ENCODE data around the gene APBB2. TPM values are rescaled to one million over a fixed set of nuclear protein-coding genes. Genes with fewer than 3 reads are reported as not detected.

Gene APBB2
- total and polyA plus RNA-seq, 11 donors: 8.6 to 39.1 (median 26.7) TPM

- TF ChIP-seq POLR2A (IDR thresholded peaks at IDR 0.05) (no peak), CTCF (IDR thresholded peaks at IDR 0.05) (no peak)
- 49 to 59% (median 52%) methylated on average over 2 of the region's 2 CpGs for WGBS, 4 donors
Observed at GRCh38 chr4:41012293-41012692, 202.0 kb downstream of the APBB2 start.

GRCh38 chr4:41009411-41009810 lies 204.9 kb downstream of the APBB2 start:
- Histone ChIP-seq H3K36me3 (peaks cover 0 to 25% (median 0%) of the 10 kb centered on the region in 9 donors), H3K4me3 (no peak overlapping the region), H3K27ac (no peak overlapping the region), H3K4me1 (peaks cover 0 to 15% (median 3%) of the 10 kb centered on the region in 12 donors), H3K9me3 (peaks cover 0 to 3% (median 0%) of the 10 kb centered on the region in 12 donors), H3K27me3 (no peaks in the 10 kb centered on the region)
- intact Hi-C loops (cut with DNase I): no loop called here
- ATAC-seq (peak in 1 of 4 donors; percentile 45), DNase-seq (no peak)
- TF ChIP-seq CTCF (IDR thresholded peaks at IDR 0.05): no peak
- no peak for TF ChIP-seq POLR2A (IDR thresholded peaks at IDR 0.05)
- WGBS, 4 donors: 71 to 84% (median 82%) methylated on average over 3 of the region's 3 CpGs

More at GRCh38 chr4:41012293-41012692, 202.0 kb downstream of the APBB2 start:
- Histone ChIP-seq H3K4me1 (peaks cover 0 to 17% (median 4%) of the 10 kb centered on the region in 12 donors), H3K4me3 (peak overlapping the region in 2 of 12 donors; percentile 6 to 34), H3K27ac (no peak overlapping the region), H3K9me3 (no peaks in the 10 kb centered on the region), H3K36me3 (peaks cover 0 to 21% (median 0%) of the 10 kb centered on the region in 9 donors), H3K27me3 (no peaks in the 10 kb centered on the region)
- intact Hi-C loops (cut with DNase I): no loop called here
- DNase-seq: no peak
- ATAC-seq: peak in 1 of 4 donors; percentile 57

GRCh38 chr4:41006141-41006540 lies 208.2 kb downstream of the APBB2 start:
- Histone ChIP-seq H3K36me3 (peaks cover 0 to 5% (median 0%) of the 10 kb centered on the region in 9 donors), H3K4me3 (no peak overlapping the region), H3K9me3 (peaks cover 0 to 3% (median 0%) of the 10 kb centered on the region in 12 donors), H3K27ac (no peak overlapping the region), H3K4me1 (peaks cover 0 to 10% (median 0%) of the 10 kb centered on the region in 12 donors), H3K27me3 (no peaks in the 10 kb centered on the region)
- no peak for TF ChIP-seq POLR2A (IDR thresholded peaks at IDR 0.05)
- no peak for TF ChIP-seq CTCF (IDR thresholded peaks at IDR 0.05)
- WGBS, 4 donors: 87 to 91% (median 89%) methylated on average over 4 of the region's 4 CpGs
- no peak for DNase-seq
- ATAC-seq: no peak
- intact Hi-C loops (cut with DNase I): no loop called here

GRCh38 chr4:41002309-41002708 lies 212.0 kb downstream of the APBB2 start:
- intact Hi-C loops (cut with DNase I): no loop called here
- WGBS, 4 donors: 64 to 81% (median 78%) methylated on average over 2 of the region's 2 CpGs
- peaks cover 0 to 3% (median 0%) of the 10 kb centered on the region in 12 donors for H3K9me3 ChIP-seq
- H3K4me3 ChIP-seq: no peak overlapping the region
- no peaks in the 10 kb centered on the region for H3K27me3 ChIP-seq
- TF ChIP-seq CTCF (IDR thresholded peaks at IDR 0.05) (no peak), POLR2A (IDR thresholded peaks at IDR 0.05) (no peak)
- peaks cover 0 to 13% (median 4%) of the 10 kb centered on the region in 12 donors for H3K4me1 ChIP-seq
- DNase-seq (no peak), ATAC-seq (no peak)
- no peak overlapping the region for H3K27ac ChIP-seq
- H3K36me3 ChIP-seq: peaks cover 0 to 9% (median 0%) of the 10 kb centered on the region in 9 donors

Data from heart left ventricle (tissue), 16 donors.